Measurements from ENCODE around the gene TTC31. TPM values are rescaled to one million over a fixed set of nuclear protein-coding genes. Genes with fewer than 3 reads are reported as not detected.
A peak's percentile ranks its signal among the peaks of the same experiment; 100 is the strongest.

Gene TTC31
- total RNA-seq, 1 experiment from 2014 or later: 38.3 TPM

- TF ChIP-seq RELA (CRISPR knock-in tag; IDR thresholded peaks at IDR 0.05; ENCODE audit: borderline replicate concordance): no peak
Observed at GRCh38 chr2:74496997-74497776, 14.3 kb downstream of the TTC31 start (continued).

- Mint-ChIP-seq H3K27me3 (ENCODE audit: low read depth) (peaks cover 88% of the 10 kb centered on the region), H3K4me1 (peaks cover 43% of the 10 kb centered on the region), H3K9me3 (no peaks in the 10 kb centered on the region), H3K4me3 (peak overlapping the region; percentile 79), H3K27ac (no peak overlapping the region), H3K36me3 (peaks cover 12% of the 10 kb centered on the region)
- ChIA-PET CTCF (interaction anchor here (0.8 to 4.1 kb wide), 6 partner anchors 8 to 149 kb away, joined by 3 to 18 read pairs (median 3); partner anchors contain the start of genes CCDC142, TTC31 and WBP1), POLR2A (interaction anchor here (1.0 to 1.5 kb wide), 2 partner anchors 15 to 18 kb away, joined by 3 to 4 read pairs; partner anchors contain the start of genes CCDC142 and TTC31)
- peak; percentile 71 for DNase-seq (ENCODE audit: low spot score)
- ATAC-seq: peak; percentile 13
- no peak for TF ChIP-seq NFYB (CRISPR knock-in tag; conservative IDR thresholded peaks at IDR 0.05; ENCODE audit: low read depth)
- no peak for TF ChIP-seq RORB (CRISPR knock-in tag; IDR thresholded peaks at IDR 0.05)
- TF ChIP-seq ZNF416 (CRISPR knock-in tag; IDR thresholded peaks at IDR 0.05): no peak
- 0 out of 2 replicates have a peak, but pooled peaks have one; percentile 36 for TF ChIP-seq JUN (CRISPR knock-in tag; IDR thresholded peaks at IDR 0.05)
- no peak for TF ChIP-seq SMAD4 (CRISPR knock-in tag; IDR thresholded peaks at IDR 0.05)
- TF ChIP-seq GABPB1 (CRISPR knock-in tag; IDR thresholded peaks at IDR 0.05): no peak
- peak; percentile 65; the same call in 1 of the 2 replicates for TF ChIP-seq ZNF138 (CRISPR knock-in tag; conservative IDR thresholded peaks at IDR 0.05)
- TF ChIP-seq AR (CRISPR knock-in tag; IDR thresholded peaks at IDR 0.05): peak; percentile 47; the same call in 1 of the 2 replicates
- TF ChIP-seq NR1H2 (CRISPR knock-in tag; IDR thresholded peaks at IDR 0.05): no peak
- peak; percentile 67; the same call in 1 of the 2 replicates for TF ChIP-seq ETV6 (CRISPR knock-in tag; IDR thresholded peaks at IDR 0.05)
- TF ChIP-seq E2F5 (CRISPR knock-in tag; IDR thresholded peaks at IDR 0.05): 0 out of 2 replicates have a peak, but pooled peaks have one; percentile 36
- TF ChIP-seq TEAD1 (CRISPR knock-in tag; IDR thresholded peaks at IDR 0.05): 0 out of 2 replicates have a peak, but pooled peaks have one; percentile 60
- TF ChIP-seq FOXP4 (CRISPR knock-in tag; IDR thresholded peaks at IDR 0.05): peak; percentile 70; the same call in 1 of the 2 replicates
- no peak for TF ChIP-seq ELF4 (CRISPR knock-in tag; IDR thresholded peaks at IDR 0.05; ENCODE audit: low read depth)
- no peak for TF ChIP-seq EMX1 (CRISPR knock-in tag; IDR thresholded peaks at IDR 0.05)
- no peak; the same call in 1 of the 2 replicates for TF ChIP-seq ZNF317 (CRISPR knock-in tag; IDR thresholded peaks at IDR 0.05; ENCODE audit: borderline replicate concordance, low read depth)
- TF ChIP-seq ZNF121 (CRISPR knock-in tag; IDR thresholded peaks at IDR 0.05): no peak
- 0 out of 2 replicates have a peak, but pooled peaks have one; percentile 80 for TF ChIP-seq ZBTB43 (CRISPR knock-in tag; IDR thresholded peaks at IDR 0.05)
- no peak; the same call in 1 of the 2 replicates for TF ChIP-seq ZNF281 (CRISPR knock-in tag; IDR thresholded peaks at IDR 0.05)
- TF ChIP-seq HMGXB4 (CRISPR knock-in tag; IDR thresholded peaks at IDR 0.05): peak; percentile 60; the same call in 1 of the 2 replicates
- peak; percentile 72; the same call in 1 of the 2 replicates for TF ChIP-seq FOXP1 (CRISPR knock-in tag; IDR thresholded peaks at IDR 0.05; ENCODE audit: borderline replicate concordance)
Observed at GRCh38 chr2:74497777-74498499, 15.1 kb downstream of the TTC31 start.
